HG03066 (cell line): Measurements from ENCODE around the gene IGSF9B.

Experiments used
- ATAC-seq: cut with Tn5 transposase; IDR thresholded peaks from one replicate; pipeline ENCODE4 v1.9.1; 2021; ENCODE audit warnings: low read depth; ENCODE audit not compliant: unreplicated experiment

IGSF9B gene

DNA sequence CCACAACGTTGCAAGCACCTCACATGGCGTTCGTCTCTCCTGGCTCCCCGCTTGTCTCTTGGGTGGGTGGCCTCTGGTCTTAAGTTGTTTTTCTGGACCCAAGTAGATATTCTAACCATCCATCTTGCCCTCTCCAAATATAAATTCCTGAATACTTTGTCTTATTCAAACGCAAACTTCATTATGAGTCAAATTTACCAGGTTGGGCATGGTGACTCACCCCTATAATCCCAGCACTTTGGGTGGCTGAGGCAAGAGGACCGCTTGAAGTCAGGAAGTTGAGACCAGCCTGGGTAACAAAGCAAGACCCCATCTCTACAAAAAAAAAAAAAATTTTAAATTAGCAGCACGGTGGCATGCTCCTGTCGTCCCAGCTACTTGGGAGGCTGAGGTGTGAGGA is 5.1 kb upstream of the IGSF9B start:
- ATAC-seq = no peak

DNA sequence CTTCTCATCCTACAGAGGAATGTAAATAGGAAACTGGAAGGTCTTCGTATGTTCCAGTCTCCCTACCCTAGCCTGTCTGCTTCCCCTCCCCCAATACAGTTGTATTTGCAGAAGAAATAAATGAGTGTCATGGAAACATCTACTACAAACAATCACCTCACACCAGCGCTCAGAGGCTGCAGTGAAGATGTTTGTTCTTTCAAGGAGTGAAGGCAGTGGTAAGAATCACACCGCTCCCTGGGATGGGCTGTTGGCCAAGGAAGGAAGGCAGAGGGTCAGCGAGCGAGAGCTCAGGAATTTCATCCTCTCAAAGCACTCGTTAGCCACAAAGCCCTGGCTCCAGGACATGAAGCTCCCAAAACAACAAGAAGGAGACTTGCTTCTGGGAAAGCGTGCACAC is 1.1 kb upstream of the IGSF9B start:
- ATAC-seq = no peak

DNA sequence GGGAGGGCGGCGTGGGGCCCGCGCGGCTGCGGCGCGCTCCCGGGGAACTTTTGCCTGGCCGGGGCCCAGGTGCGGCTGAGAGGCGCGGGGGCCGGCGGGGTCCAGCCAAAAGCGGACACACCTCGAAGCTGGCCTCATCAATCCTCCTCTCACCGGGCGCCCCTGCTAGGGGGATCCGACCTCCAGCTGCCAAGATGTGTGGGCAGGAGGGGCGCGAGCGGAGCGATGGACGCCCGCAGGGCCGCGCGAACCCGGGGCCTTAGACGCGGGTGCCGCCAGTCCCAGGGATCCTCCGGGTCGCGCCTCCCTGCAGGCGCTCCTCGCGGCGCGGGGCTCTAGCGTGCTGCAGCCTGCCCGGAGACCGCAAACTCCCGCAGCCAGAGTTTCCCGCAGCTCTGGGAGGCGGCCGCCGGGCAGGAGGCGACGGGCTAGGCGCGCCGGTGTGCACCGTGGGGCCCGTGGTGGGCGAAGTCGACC is 785 bp downstream of the IGSF9B start:
- ATAC-seq = no peak

DNA sequence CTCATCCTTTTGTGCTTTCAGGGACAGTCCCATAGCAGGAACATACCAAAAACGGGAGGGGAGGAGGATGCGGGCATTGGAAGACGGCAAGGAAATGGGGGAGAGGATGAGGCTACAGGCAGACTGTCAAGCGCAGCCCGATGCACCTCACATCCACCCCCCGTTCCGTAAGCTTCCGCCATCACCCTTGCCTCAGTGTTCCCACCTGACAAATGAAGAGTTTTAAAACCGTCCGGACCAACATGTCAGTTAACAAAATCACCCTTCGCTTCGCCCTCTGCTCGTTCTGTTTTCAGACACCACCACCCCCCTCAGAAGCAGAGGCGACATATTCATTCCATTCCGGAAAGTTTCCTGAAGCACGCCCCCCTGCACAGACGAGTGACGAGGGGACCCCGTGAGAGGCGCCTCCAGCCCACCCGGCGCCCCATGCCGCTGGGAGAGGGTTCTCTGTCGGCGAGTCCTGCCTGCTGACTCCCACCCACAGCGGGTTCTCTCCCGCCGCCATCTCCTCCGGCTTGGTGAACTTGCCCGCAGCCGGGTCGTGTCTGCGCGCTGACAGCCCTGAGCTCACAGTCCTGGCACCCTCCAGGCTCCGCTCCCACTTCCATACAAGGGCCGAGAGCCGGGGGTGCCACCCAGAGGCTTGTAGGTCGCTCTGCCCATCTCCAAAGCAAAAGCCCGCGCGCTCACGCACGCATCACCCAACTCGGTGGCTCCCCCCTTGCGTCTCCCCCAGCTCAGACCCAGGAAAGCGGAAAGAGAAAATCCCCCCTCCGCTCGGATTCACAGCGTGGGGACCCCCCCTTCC is 1.5 kb downstream of the IGSF9B start:
- ATAC-seq = no peak

DNA sequence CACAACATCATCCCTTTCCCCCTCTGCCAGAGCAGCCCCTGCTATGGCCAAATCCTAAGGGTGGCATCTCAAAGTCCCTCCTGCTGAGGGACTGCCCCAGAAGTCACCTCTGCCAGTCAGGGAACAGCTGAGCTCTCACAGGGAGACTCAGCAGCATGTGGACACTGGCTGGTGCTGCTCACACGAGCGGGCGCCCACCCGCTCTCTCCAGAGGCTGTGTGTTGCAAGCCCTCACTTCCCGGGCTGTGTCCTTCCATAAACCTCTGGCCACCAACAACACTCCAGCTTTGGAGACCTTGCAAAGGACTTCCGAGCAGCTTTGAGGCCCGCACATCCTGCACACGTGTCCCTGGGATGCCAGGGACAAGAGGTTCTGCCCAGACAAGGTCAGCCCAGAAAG is 2.8 kb downstream of the IGSF9B start:
- no peak for ATAC-seq

DNA sequence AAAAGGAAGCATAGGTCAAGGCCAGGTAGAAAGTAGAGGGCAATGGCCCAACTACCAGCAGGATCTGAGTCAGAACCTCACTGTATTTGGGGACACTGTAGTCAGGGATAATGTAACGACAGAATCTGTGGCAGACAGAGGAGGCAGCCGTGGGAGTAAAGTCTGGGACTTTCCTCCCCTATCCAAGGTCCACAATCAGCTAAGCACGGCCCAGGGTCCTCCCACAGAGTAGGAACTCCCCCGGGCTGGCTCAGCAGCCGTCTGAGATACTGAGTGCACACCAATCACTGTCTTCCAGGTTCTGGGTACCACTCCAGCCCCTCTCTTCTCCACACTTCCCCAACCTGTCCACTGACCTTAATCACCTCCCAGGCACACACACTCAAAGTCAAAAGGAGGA is 3.2 kb downstream of the IGSF9B start:
- no peak for ATAC-seq

DNA sequence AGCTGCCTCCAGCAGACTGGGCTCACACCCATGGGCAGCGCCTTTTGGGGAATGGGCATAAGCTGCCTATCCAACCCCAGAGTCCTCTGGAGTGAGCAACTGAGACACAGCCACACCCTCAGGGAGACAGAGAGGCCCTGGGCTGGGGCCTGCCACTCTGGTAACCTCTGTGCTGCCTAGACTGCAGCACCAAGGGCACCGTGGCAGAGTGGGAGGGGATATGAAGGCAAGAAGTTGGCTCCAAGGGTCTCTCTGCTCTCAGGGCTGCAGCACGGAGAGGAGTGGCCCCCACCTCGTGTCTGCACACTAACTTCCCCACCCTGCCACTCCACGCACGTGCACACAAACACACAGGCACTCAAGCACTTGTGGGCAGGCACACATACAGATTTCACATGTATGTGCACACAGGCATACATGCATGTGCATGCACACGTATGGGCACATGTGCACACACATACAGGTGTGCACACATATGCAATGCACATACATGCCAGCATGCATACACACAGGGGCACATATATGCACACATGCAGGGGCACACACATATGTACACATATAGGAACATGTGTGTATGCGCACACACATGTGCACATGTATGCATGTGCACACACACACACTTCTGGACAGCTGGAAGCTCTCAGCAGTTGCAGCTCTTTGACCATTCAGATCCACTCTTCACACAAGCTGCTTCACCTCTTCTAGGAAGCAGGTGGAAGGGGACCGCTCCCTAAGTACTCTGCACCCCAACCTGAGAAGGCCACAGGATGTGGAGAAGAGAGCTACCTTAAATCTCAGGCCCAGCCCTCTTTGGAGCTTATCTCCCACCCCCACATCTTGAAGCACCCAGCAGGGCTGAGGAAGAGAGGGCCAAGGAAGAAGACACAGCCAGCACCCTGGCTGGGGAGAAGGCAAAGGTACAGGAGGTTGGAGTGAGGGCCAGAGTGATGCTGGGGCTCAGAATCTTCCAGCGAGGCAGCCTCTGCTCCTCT is 4.3 kb downstream of the IGSF9B start:
- ATAC-seq = no peak

DNA sequence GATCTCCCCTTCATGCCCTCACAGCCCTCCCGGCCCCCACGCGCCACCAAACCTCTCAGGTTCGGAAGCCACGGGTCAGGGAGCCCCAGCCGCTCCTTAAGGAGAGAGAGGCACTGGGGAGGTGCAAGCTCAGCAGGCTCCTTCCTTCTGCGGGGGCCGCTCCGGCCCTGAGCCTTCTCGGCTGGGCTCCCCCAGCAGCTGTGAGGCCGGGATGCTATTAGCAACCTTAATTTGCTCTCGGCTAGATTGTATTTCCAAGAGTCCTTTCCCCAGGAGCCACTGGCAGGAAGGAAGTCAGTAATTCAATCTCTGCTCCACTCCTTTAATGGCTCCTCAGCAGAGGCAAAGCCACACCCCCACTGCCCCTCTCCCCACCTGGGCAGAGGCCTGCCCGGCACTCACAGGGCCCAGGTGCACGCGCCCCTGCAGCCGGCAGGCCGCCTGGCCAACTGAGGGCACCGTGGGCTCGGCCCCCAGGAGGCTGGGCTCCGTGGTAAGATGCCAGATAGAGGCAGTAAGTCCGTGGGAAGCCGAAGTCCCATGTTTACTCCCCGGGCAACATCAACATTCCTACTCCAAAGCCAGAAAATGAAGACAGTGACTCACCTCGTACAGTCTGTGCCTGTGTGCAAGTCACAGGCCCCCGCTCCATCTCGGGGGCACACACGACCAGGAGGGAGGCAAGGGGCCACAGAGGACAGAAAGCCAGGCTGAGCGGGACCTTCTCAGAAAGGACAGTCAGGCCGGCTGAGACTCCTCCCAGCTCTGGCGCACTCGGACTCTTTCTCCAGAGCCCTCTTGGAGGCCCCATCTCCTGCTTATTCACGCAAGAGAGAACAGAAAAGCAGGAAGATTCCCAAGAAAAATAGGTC is 5.2 kb downstream of the IGSF9B start:
- no peak for ATAC-seq

DNA sequence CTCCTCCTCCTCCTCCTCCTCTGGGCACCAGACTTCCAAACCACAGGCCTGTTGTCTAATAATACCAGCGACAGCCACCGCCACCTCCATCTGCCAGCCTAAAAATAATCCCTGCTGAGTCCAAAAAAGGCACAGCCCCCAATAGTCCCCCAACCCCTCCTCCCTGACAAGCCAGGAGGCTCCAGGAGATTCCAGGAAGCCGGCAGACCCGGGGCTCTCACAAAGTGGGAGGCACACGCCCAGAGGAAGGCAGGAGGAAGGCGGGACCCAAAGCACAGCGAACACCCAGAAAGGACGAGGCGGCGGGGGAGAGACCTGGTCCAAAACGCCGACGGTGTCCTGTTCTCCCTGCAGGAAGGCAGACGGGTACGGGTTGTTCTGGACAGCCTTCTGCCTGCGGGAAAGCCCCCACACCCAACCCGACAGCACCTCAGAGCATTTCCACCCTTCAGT is 5.9 kb downstream of the IGSF9B start:
- ATAC-seq = no peak

DNA sequence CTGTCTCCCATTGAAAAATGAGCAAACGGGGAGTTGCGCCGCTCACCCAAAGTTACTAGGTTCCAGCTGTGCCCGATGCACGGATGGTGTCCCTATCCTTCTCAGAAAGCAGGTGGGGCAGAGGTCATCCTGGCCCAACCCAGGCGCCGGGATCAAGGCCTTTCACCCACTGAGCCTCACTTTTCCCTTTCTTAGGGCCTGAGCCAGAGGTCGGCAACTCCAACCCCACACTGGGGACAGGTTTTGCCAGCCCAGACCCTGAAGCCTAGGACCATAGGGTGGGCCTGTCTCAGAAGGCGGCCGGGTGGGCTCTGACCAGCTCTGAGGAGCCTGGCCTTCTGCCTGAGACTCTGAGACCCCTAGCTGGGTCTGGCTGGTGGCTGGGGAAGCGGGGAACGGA is 6.3 kb downstream of the IGSF9B start:
- ATAC-seq = no peak

DNA sequence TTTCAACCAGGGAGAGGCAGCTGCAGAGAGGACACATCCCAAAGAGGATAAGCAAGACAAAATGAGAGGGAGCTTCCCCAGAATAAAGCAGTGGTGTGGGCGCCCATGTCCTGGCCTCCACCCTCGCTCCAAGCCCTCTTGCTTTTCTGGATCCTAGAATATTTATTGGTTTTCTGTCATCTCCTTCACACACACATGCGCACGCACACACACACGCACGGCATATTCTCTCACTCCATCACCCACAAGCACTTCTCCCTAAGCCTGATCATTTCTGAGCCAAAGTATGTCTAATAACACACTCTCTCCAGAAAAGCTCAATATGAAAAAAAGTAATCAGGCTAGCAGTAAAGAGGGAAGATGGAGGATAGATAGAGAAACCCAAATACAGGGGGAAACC is 7.6 kb downstream of the IGSF9B start:
- ATAC-seq = no peak

DNA sequence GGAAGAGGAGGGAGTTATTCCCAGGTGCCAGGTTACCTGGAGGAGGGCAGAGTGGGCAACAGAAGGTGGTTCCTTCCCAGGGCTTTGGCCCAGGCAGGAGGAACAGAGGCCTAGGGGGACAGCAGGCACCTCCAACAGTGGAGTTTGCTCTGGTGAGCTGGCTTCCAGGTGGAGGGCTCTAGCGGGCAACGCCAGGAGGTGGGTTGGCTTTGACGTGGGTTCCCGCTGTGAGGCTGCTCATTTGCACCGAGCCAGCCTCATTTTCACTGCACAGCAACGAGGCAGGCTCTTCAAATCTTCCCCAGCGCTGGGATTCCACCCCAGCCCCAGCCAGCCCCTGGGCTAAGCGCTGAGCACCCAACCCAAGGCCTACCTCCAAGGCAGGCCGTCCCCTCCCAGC is 8.1 kb downstream of the IGSF9B start:
- ATAC-seq = no peak

DNA sequence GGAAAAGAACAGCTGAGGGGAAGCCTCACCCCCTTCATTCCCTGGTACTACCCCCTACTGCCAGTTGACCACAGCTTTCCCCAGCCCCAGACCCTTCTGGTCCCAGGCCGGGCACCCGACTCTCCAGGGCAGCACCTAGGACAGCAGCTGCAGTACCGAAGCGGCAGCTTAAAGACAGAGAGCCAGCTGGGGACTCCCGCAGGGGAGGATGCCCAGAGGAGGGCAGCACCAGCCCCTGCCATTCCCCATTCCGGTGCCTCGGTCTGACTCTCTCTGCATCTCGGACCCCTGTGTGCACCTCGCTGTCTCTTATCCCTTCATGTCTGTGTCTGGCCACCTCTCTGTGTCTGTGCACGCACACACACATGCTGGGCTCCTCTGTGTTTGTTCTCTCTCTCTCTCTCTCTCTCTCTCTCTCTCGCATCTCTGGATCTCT is 9.4 kb downstream of the IGSF9B start:
- ATAC-seq = no peak

DNA sequence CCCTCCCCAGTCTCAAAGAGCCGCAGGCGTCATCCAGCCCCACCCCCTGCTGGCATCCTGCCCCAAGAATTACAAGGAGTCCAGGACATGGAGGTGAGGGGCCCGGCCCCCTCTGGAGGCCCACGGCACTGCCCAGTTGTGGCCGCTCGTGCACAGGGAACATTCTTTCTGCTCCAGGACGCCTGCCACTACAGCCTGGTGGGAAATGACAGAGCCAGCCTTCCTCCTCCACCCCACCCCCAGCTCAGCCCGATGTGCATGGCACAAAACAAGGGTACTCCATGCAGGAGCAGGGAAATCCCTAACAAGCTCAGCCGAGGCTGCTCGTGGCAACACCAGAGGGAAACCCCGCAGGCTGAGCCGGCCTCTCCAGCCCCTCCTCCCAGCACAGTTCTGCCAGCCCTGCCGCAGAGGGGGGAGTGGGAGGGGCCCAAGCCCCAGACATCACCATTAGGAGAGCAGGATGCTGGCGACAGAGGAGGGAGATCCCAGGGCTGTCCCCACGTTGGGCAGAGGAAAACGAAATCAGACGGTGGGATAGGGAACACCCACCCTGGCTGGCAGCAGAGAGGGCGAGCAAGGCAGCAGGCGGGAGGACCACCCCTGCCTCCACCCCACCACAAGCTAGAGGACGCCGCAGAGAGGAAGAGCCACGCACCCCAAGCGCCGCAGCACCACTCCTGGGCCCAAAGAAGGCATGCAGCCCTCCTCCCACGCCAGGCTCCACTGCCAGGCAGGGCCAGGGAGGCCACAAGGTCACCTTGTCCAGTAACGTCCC is 10.0 kb downstream of the IGSF9B start:
- no peak for ATAC-seq

DNA sequence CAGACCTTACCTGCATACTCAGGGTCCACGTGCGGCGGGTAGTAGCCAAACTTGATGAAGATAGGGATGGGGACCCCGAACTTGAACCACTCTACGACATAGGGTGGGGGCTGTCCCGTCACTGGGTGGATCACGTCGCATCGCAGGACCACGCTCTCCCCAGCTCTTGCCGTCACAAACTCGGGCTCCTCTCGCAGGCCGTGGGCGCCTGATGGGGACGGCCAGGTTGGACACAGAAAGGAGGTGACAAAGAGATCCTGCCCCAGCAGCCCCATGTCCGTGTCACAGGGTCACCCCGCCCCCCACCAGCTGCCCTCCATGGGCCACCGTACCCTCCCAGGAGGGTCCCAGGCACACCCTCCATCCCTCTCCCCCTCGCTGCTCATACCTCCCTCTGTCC is 10.7 kb downstream of the IGSF9B start:
- ATAC-seq = no peak

DNA sequence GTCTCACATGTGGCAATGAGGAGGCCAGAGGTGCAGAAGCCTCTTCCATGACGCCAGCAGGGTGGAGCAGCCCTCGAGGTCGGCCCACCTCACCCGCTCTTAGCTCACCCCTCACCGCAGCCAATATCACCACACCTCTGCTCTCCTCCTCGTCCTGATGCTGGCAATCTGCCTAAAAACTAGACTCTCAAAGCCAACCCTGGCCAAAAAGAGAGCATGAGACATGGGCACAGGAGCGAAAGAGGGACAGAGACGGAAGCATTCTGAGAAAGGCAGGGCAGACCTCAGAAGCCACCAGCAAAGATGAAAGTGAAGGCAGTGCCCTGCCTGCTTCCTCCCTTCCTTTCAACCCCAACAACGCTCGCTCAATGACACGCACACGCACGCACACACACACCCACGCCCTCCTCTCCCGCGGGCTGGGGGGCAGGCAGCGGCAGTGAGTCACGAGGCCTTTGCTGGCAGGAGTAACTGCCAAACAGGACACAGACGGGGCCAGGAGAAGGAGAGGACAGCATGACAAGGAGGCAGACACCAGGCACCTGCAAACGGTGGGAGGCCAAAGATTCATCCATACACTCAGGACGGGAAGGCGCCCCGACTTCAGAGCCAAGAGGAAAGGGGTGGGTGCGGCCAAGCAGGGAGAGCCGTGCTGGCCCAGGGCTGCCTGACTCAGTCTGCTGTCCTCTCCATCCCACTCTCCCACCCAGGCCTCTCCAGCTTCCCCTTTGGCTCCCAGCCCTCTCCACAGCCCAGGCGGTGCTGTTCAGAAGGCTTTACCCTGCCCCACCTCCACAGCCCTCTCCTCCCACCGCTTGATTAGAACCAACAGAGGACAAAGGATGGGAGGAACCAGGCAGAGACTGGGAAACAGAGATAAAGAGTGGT is 11.4 kb downstream of the IGSF9B start:
- ATAC-seq = no peak

DNA sequence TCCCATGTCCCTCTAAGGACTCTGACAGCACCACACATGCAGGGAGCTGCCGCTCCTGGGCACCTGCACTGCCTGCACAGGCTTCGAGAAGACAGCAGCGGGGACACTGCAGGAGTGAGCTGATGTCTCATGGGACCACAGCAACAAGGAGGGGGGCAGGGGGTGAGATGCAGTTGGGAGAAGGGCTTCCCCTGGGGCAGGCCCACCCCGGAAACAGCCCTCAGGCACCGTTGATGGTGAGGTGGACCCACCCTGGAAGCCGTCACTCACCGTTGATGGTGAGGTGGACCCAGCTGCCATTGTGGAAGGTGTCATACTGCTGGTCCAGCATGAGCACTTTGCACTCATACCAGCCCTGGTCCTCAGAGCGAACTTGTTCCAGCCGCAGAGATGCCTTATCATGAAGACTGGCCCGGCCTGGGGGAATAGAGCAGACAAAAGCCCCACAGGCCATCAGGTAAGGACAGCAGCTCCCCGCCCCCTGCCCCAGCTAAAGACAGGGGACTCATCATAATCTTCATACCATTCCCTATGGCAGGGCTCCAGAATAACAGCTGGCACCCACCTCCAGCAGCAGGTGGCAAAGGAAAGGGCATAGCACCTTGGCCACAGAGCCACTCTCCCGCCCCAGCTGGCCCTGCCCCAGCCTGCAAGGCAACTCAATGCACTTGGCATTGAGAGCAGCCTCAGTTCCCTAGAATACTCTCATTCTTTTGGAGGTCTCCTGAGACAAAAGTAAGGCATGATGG is 12.6 kb downstream of the IGSF9B start:
- ATAC-seq = no peak

DNA sequence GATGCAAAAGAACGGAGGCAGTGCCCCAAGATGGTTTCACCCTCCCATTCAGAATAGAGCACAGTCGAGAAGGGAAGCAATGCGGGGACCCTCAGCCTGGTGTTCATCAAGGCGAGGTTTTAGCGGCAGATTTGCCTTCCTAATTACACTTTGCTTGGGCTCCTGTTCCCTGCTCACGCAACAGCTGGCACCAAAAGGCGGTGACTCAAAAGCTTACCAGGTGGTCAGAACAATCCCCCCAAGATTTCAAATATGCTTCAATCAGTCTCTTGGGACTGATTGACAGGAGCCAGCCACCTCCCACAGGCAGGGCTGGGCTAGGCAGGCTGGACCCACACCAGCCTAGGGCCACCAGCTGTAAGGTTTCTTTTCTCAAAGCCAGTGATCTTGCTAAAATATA is 14.2 kb downstream of the IGSF9B start:
- no peak for ATAC-seq
